ENCODE results near the gene MMP14.

DNA sequence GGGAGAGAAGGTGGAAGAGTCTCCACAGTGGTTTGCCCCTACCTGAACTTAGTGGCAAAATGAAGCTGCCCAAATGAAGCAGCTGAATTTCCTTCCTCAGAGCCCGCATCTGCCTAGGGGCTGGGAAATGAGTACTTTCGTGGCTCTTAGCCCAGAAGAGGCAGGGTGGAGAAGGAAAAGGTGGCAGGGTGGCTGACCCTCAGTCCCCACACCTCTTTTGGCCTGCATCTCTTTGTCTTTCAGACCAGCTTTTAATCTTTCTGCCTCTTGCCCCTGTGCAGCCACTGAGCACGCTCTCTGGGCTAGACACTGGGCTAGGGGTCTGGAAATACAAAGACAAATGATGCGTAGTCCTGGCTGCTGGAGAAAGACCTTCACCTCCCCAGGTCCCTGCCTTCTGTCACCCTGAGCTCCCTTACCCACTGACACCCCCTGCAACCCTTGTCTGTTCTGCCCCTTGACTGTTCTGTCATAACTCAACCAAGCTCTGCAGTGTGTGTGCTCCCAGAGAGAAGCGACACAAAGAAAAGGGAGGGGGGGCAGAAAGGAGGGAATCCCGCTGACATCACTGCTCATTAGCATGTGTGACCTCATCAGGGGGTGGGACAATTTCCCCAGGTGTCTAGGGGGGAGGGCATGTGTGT is 46.3 kb downstream of the MMP14 start:
- TF ChIP-seq YY1 (IDR thresholded peaks at IDR 0.05; ENCODE audit: insufficient read depth, insufficient read length): no peak
- no peak for TF ChIP-seq SUZ12 (IDR thresholded peaks at IDR 0.05; ENCODE audit: extremely low read depth, insufficient read depth, insufficient read length)
- TF ChIP-seq ZNF274 (IDR thresholded peaks at IDR 0.05; ENCODE audit: low read depth, low read length): no peak
